ENCODE results near the gene MECP2.

DNA sequence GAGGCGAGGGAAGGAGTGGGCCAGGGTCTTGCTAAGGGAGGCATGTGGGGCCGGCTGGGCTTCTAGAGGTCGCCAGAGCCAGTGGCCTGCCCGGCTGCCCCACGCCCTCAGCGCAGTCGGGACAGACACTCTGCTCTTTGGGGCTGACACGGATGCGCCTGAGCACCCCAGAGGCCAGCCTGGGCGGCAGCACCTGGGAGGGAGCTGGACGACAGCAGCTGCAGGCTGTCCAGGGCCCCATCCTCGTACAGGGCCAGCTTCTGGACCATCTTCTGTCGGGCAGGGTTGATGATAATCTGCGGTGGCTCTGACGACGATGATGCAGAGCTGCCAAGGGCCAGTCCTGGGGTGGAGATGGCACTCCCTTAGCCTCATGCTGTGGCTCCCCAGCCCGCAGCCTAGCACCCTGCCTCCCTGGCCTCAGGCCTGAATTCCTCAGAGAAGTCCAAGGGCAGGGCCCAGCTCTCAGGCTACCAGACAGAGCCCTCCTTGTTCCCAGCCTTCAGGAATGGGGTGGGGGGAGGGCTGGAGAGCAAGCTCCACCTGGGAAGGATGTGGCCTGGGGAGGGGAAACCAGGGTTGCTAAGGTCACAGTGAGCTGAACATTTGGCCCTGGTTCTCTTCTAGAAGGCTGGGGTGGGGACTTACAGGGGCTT is 85.1 kb downstream of the MECP2 start:
- TF ChIP-seq CTCF (IDR thresholded peaks at IDR 0.05) (no peak), EP300 (IDR thresholded peaks at IDR 0.05) (no peak)
